IgD-negative memory B cell (primary cell): ENCODE data around the gene ST3GAL5. TPM values are rescaled to one million over a fixed set of nuclear protein-coding genes. Genes with fewer than 3 reads are reported as not detected.

Experiments
- H3K27ac Mint-ChIP-seq, 3 donors: one replicate each; pipeline ENCODE4 v1.8.0; 2020 to 2022; ENCODE audit warnings: mild to moderate bottlenecking in 3 of 3, mixed read lengths in 3 of 3, moderate library complexity in 1 of 3
- H3K27me3 Mint-ChIP-seq: one replicate; pipeline ENCODE4 v1.8.0; 2021; ENCODE audit warnings: mixed read lengths
- H3K36me3 Mint-ChIP-seq: one replicate; pipeline ENCODE4 v1.8.0; 2020; ENCODE audit warnings: mild to moderate bottlenecking, mixed read lengths
- H3K4me1 Mint-ChIP-seq, 3 donors: one replicate each; pipeline ENCODE4 v1.8.0; 2020 to 2022; ENCODE audit warnings: mixed read lengths in 3 of 3, mild to moderate bottlenecking in 1 of 3
- H3K4me3 Mint-ChIP-seq, 4 donors: one replicate each; pipeline ENCODE4 v1.8.0; 2020 to 2022; ENCODE audit warnings: mild to moderate bottlenecking in 4 of 4, mixed read lengths in 4 of 4, moderate library complexity in 3 of 4
- H3K9me3 Mint-ChIP-seq, 3 donors: one replicate each; pipeline ENCODE4 v1.8.0; 2020 to 2021; ENCODE audit warnings: mixed read lengths in 3 of 3, mild to moderate bottlenecking in 1 of 3
- polyA plus RNA-seq: library from polyadenylated mRNA; unstranded; fragments of 300-500 nt; fragmentation: Illumina TruSeq; gene quantifications from one replicate; pipeline ENCODE4 v1.2.3, GENCODE V29; 2021

The ST3GAL5 gene
- polyA plus RNA-seq, 1 donor from 2014 or later: 38.2 TPM

DNA sequence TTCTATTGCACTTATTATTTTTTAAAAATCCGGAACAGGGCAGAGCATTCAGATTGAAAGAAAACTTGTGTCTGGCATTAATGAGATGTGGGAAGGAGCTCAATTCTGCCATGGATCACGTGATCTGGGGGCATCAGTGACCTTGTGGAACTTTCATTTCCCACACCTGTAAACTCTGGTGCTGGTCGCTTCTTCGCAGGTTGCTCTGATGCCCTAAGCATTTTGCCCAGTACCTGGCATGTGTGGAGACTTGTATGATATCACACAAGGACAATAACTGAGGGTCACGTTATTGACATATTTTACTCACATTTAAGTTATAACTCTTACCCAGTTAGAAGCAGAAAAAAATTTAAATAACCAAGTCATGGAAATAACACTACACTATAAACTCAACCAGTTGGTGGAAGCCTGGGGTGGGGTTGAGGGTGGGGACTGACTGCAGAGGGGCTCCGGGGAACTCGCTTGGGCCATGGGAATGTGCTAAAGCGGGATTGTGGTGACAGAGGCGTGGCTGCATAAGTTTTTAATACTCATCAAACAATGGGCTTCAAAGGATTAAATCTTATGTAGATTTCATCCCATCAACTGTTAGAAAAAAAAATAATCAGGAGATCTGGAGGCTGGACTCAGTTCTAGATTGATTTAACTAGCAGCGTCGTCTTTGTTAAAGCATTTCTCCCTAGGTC lies 36.5 kb downstream of the ST3GAL5 start:
- Mint-ChIP-seq H3K27ac (peak overlapping the region; percentile 99 to 100 (median 99)), H3K9me3 (peaks cover 3 to 11% (median 5%) of the 10 kb centered on the region in 3 donors), H3K4me1 (peaks cover 56 to 60% (median 57%) of the 10 kb centered on the region in 3 donors), H3K4me3 (peak overlapping the region; percentile 83 to 92 (median 88)), H3K36me3 (peaks cover 15% of the 10 kb centered on the region), H3K27me3 (no peaks in the 10 kb centered on the region)

DNA sequence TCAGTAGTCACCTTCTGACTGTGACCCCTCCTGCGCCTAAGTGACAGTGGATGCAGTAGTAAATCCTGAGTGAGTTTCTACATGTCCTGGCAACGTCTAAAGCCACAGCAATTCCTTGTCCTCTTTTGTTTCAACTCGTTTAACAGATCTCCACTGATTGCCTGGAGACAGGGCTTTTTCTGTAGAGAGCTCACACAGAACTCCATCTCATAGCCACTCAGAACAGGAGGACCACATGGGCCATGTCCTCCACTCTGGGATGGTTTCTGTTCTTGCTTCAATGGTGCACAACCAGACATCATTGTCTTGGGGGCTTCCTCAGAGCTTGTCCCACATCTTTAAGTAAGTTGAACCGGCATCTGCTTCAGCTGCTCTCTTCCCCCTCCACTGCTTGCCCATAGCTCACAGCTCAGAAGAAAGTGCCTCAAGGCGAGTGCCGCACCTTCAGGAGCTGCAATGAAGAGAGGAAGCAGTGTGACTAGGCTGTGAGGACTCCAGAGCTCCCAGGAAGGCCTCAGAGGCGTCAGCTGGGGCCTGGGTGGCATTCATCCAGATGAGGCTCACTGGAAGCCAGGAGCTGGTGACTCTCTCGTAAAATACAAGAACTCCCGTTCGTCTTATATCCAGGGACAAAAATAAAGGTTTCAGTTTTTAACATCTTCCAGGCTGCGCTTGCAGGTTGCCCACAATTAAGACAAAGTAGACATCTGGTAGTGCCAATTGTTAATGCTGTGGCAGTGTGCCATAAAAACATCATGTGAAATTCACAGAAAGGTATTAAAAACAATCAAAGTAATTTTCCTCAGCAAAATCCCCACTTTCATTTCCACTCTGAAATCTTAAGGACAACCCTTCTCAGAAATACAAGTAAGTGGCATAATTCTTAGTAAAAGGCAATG lies 37.3 kb downstream of the ST3GAL5 start:
- H3K4me1 Mint-ChIP-seq: peaks cover 57 to 64% (median 63%) of the 10 kb centered on the region in 3 donors
- peaks cover 3 to 11% (median 5%) of the 10 kb centered on the region in 3 donors for H3K9me3 Mint-ChIP-seq
- no peaks in the 10 kb centered on the region for H3K27me3 Mint-ChIP-seq
- peaks cover 19% of the 10 kb centered on the region for H3K36me3 Mint-ChIP-seq
- peak overlapping the region; percentile 99 to 100 (median 99) for H3K27ac Mint-ChIP-seq
- H3K4me3 Mint-ChIP-seq: peak overlapping the region; percentile 83 to 92 (median 88)

- Mint-ChIP-seq H3K4me1 (peaks cover 54 to 64% (median 60%) of the 10 kb centered on the region in 3 donors), H3K4me3 (peak overlapping the region in 2 of 4 donors; percentile 86 to 92), H3K9me3 (peaks cover 0 to 5% (median 4%) of the 10 kb centered on the region in 3 donors), H3K27me3 (no peaks in the 10 kb centered on the region), H3K27ac (peak overlapping the region; percentile 98 to 99 (median 99)), H3K36me3 (peaks cover 21% of the 10 kb centered on the region)
Observed at GRCh38 chr2:85850451-85850850, 38.3 kb downstream of the ST3GAL5 start.

DNA sequence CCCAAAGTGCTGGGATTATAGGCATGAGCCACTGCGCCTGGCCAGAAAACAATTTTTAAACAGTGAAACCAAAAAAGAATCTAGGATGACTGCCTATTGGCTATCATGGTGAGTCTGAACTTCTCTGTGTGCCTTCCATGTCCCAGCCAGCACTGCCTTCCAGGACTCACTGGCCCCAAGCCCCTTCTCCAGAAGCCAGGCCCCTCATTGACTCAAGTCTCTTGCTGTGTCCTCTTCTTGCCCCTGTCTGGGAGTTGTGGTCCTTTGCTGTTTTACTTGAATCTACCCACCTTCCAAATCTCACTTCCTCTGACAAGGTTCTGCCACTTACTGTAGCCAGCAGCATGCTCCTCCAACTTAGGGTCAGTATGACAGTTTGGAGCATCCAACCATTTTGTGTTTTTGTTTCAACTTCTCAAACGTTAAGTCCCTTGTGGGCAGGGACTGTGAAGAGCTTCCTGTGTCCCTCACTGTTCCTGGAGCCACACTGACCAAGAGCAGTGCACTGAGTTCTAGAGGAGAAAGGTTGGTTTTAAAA lies 41.7 kb downstream of the ST3GAL5 start:
- Mint-ChIP-seq H3K27ac (peak overlapping the region; percentile 19 to 94 (median 84)), H3K36me3 (peaks cover 29% of the 10 kb centered on the region), H3K9me3 (no peaks in the 10 kb centered on the region), H3K4me3 (no peak overlapping the region), H3K27me3 (no peaks in the 10 kb centered on the region), H3K4me1 (peaks cover 24 to 40% (median 31%) of the 10 kb centered on the region in 3 donors)

DNA sequence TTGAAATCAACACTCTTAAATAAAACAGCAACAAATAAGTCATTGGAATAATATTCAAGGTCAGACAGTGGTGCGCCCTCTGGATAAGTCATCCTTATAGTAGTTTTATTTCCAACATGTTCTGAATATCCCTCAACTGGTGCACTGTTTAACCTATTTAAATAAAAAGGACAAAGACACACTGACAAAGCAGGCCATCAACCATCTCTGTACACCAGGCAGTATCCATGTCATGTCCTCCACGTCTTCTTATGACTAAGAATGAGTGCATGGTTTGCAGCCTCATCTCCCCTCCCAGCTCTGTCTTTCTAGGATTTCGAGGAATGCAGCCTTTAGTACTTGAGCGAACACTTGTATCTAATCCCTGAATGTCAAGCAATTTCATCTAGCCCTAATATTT lies 42.4 kb downstream of the ST3GAL5 start:
- Mint-ChIP-seq H3K4me3 (no peak overlapping the region), H3K9me3 (no peaks in the 10 kb centered on the region), H3K27me3 (no peaks in the 10 kb centered on the region), H3K4me1 (peaks cover 21 to 33% (median 31%) of the 10 kb centered on the region in 3 donors), H3K36me3 (peaks cover 34% of the 10 kb centered on the region), H3K27ac (peak overlapping the region; percentile 33 to 94 (median 37))

- Mint-ChIP-seq H3K4me1 (peaks cover 15 to 33% (median 30%) of the 10 kb centered on the region in 3 donors), H3K27me3 (no peaks in the 10 kb centered on the region), H3K4me3 (no peak overlapping the region), H3K9me3 (no peaks in the 10 kb centered on the region), H3K36me3 (peaks cover 40% of the 10 kb centered on the region), H3K27ac (no peak overlapping the region)
Observed at GRCh38 chr2:85844486-85844885, 44.3 kb downstream of the ST3GAL5 start.

DNA sequence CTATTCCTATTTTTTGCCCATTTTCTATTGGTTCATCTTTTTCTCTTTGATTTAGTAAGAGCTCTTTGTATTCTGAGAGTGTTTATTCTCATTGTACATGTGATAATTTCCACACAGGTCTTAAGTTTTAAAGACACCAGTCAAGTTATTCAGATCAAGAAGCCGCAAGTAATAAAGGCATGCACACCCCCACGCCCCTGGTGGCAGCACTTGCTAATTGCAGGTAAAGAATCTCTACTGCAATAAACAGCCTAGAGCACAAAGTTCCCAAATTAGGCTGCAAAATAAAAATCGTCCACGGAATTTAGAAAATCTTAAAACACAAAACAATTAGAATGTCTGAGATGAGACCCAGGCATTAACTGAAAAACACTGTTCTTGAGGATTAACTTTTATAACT lies 45.2 kb downstream of the ST3GAL5 start:
- H3K27me3 Mint-ChIP-seq: no peaks in the 10 kb centered on the region
- H3K4me1 Mint-ChIP-seq: peaks cover 13 to 32% (median 27%) of the 10 kb centered on the region in 3 donors
- no peaks in the 10 kb centered on the region for H3K9me3 Mint-ChIP-seq
- H3K4me3 Mint-ChIP-seq: no peak overlapping the region
- peak overlapping the region in 2 of 3 donors; percentile 52 to 71 for H3K27ac Mint-ChIP-seq
- H3K36me3 Mint-ChIP-seq: peaks cover 42% of the 10 kb centered on the region

GRCh38 chr2:85840091-85840490 lies 48.7 kb downstream of the ST3GAL5 start:
- peaks cover 34% of the 10 kb centered on the region for H3K36me3 Mint-ChIP-seq
- H3K9me3 Mint-ChIP-seq: peaks cover 0 to 13% (median 0%) of the 10 kb centered on the region in 3 donors
- H3K4me1 Mint-ChIP-seq: peaks cover 13 to 23% (median 23%) of the 10 kb centered on the region in 3 donors
- H3K4me3 Mint-ChIP-seq: peak overlapping the region in 2 of 4 donors; percentile 4 to 32
- H3K27ac Mint-ChIP-seq: peak overlapping the region; percentile 19 to 88 (median 43)
- no peaks in the 10 kb centered on the region for H3K27me3 Mint-ChIP-seq

GRCh38 chr2:85839461-85839860 lies 49.3 kb downstream of the ST3GAL5 start:
- Mint-ChIP-seq H3K4me3 (peak overlapping the region in 1 of 4 donors; percentile 65), H3K4me1 (peaks cover 13 to 23% (median 23%) of the 10 kb centered on the region in 3 donors), H3K9me3 (peaks cover 0 to 13% (median 0%) of the 10 kb centered on the region in 3 donors), H3K36me3 (peaks cover 31% of the 10 kb centered on the region), H3K27ac (peak overlapping the region in 2 of 3 donors; percentile 18 to 92), H3K27me3 (no peaks in the 10 kb centered on the region)

- H3K27me3 Mint-ChIP-seq: no peaks in the 10 kb centered on the region
- H3K36me3 Mint-ChIP-seq: peaks cover 27% of the 10 kb centered on the region
- H3K4me1 Mint-ChIP-seq: peaks cover 13 to 23% (median 23%) of the 10 kb centered on the region in 3 donors
- H3K27ac Mint-ChIP-seq: peak overlapping the region; percentile 40 to 92 (median 71)
- H3K9me3 Mint-ChIP-seq: peaks cover 0 to 13% (median 0%) of the 10 kb centered on the region in 3 donors
- no peak overlapping the region for H3K4me3 Mint-ChIP-seq
Observed at GRCh38 chr2:85838641-85839040, 50.1 kb downstream of the ST3GAL5 start.

DNA sequence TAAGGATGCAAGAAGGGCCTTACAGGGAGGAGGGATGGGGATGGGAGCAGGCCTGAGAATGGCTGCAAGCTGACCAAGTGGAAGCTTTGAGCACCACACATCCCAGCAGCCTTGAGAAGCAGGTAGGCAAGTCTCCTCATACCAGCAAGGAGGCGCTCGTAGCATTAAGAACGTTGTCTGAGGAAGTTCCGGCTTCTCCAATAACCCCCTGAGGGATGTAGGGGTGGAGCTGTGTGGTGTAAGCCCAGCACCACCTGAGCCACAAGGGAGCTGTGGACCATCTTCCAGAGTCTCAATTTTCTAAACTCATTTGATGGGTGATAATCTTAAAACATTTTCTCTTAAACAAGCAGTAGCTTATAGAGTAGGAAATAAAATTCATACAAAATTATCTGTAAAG lies 50.6 kb downstream of the ST3GAL5 start:
- Mint-ChIP-seq H3K4me1 (peaks cover 13 to 23% (median 20%) of the 10 kb centered on the region in 3 donors), H3K36me3 (peaks cover 24% of the 10 kb centered on the region), H3K4me3 (no peak overlapping the region), H3K27ac (peak overlapping the region; percentile 40 to 92 (median 71)), H3K9me3 (peaks cover 0 to 13% (median 0%) of the 10 kb centered on the region in 3 donors), H3K27me3 (no peaks in the 10 kb centered on the region)

GRCh38 chr2:85834466-85834865 lies 54.3 kb downstream of the ST3GAL5 start:
- H3K27me3 Mint-ChIP-seq: no peaks in the 10 kb centered on the region
- H3K9me3 Mint-ChIP-seq: peaks cover 0 to 13% (median 1%) of the 10 kb centered on the region in 3 donors
- H3K4me3 Mint-ChIP-seq: no peak overlapping the region
- H3K4me1 Mint-ChIP-seq: peaks cover 4 to 7% (median 6%) of the 10 kb centered on the region in 3 donors
- no peak overlapping the region for H3K27ac Mint-ChIP-seq
- H3K36me3 Mint-ChIP-seq: peaks cover 4% of the 10 kb centered on the region

GRCh38 chr2:85831735-85832134 lies 57.1 kb downstream of the ST3GAL5 start:
- Mint-ChIP-seq H3K4me3 (no peak overlapping the region), H3K9me3 (peaks cover 0 to 13% (median 1%) of the 10 kb centered on the region in 3 donors), H3K4me1 (peaks cover 7 to 19% (median 15%) of the 10 kb centered on the region in 3 donors), H3K27me3 (no peaks in the 10 kb centered on the region), H3K27ac (no peak overlapping the region), H3K36me3 (no peaks in the 10 kb centered on the region)

DNA sequence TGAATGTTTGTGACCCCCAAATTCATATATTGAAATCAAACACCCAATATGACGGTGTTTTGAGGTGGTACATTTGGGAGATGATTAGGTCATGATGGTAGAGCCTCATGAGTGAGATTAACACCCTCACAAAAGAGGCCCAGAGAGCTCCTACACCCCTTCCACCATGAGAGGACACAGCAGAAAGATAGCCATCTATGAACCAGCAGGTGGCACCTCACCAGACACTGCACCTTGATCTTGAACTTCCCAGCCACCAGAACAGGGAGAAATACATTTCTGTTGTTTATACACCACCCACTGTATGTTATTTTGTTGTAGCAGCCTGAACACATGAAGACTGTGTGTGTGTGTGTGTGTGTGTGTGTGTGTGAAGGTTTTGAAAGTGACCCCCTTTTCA lies 58.1 kb downstream of the ST3GAL5 start:
- Mint-ChIP-seq H3K4me1 (peaks cover 7 to 15% (median 13%) of the 10 kb centered on the region in 3 donors), H3K27ac (peak overlapping the region in 1 of 3 donors; percentile 21), H3K36me3 (no peaks in the 10 kb centered on the region), H3K4me3 (no peak overlapping the region), H3K27me3 (no peaks in the 10 kb centered on the region), H3K9me3 (peaks cover 0 to 4% (median 1%) of the 10 kb centered on the region in 3 donors)
